ENCODE results near the gene RAVER1. TPM values are rescaled to one million over a fixed set of nuclear protein-coding genes. Genes with fewer than 3 reads are reported as not detected.

Gene RAVER1
- total and polyA plus RNA-seq, 2 of the 13 experiments (the other 11 are each of a cell fraction or from before 2014, with no cell fraction given): 3.6 to 7.9 TPM

DNA sequence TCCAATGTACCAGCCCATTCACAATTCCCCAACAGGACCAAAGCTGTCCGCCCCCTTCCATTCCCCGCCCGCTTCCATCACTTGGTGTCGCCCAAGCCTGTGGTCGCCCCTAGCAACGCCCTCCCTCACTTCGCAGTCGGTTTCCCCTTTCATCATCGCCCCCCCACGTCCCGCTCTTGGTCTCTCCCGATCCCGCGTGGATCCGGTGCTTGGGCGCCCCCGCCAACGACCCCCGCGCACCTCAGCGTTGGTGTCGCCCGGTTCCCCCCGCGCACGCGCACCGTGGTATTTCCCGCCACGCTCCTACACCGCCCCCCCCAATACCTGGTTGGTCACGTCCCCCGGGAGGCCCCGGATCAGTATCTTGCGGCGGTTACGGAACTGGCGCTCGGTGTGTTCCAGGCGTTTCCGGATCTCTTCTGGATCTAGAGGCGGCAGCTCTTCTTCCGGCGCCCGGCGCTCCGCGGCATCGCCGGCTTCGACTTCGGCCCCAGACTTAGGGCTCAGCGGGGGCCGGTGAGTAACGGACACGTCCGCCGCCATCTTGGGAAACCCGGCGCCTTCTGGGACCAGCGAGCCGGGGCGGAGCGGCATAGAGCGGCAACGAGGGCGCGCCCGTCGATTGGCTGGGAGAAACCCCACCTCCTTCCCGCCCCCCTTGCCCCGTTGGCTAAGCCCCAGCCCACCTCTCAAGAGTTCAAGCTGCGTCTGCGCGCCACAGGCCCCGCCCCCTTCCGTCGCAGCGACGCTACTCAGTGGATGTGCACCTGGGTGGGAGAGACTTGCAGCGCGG is at the start of gene RAVER1 (continued):
- TF ChIP-seq, protein P1, sequence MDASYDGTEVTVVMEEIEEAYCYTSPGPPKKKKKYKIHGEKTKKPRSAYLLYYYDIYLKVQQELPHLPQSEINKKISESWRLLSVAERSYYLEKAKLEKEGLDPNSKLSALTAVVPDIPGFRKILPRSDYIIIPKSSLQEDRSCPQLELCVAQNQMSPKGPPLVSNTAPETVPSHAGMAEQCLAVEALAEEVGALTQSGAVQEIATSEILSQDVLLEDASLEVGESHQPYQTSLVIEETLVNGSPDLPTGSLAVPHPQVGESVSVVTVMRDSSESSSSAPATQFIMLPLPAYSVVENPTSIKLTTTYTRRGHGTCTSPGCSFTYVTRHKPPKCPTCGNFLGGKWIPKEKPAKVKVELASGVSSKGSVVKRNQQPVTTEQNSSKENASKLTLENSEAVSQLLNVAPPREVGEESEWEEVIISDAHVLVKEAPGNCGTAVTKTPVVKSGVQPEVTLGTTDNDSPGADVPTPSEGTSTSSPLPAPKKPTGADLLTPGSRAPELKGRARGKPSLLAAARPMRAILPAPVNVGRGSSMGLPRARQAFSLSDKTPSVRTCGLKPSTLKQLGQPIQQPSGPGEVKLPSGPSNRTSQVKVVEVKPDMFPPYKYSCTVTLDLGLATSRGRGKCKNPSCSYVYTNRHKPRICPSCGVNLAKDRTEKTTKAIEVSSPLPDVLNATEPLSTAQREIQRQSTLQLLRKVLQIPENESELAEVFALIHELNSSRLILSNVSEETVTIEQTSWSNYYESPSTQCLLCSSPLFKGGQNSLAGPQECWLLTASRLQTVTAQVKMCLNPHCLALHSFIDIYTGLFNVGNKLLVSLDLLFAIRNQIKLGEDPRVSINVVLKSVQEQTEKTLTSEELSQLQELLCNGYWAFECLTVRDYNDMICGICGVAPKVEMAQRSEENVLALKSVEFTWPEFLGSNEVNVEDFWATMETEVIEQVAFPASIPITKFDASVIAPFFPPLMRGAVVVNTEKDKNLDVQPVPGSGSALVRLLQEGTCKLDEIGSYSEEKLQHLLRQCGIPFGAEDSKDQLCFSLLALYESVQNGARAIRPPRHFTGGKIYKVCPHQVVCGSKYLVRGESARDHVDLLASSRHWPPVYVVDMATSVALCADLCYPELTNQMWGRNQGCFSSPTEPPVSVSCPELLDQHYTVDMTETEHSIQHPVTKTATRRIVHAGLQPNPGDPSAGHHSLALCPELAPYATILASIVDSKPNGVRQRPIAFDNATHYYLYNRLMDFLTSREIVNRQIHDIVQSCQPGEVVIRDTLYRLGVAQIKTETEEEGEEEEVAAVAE (CRISPR knock-in tag; IDR thresholded peaks at IDR 0.05; ENCODE audit: borderline replicate concordance): no peak
- no peak for TF ChIP-seq TCF7 (IDR thresholded peaks at IDR 0.05; ENCODE audit: low read depth)
- TF ChIP-seq MZF1 (CRISPR knock-in tag; IDR thresholded peaks at IDR 0.05; ENCODE audit: borderline replicate concordance): no peak
- TF ChIP-seq, protein P2, sequence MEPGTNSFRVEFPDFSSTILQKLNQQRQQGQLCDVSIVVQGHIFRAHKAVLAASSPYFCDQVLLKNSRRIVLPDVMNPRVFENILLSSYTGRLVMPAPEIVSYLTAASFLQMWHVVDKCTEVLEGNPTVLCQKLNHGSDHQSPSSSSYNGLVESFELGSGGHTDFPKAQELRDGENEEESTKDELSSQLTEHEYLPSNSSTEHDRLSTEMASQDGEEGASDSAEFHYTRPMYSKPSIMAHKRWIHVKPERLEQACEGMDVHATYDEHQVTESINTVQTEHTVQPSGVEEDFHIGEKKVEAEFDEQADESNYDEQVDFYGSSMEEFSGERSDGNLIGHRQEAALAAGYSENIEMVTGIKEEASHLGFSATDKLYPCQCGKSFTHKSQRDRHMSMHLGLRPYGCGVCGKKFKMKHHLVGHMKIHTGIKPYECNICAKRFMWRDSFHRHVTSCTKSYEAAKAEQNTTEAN (CRISPR knock-in tag; conservative IDR thresholded peaks at IDR 0.05): no peak
- TF ChIP-seq ATF7 (IDR thresholded peaks at IDR 0.05): peak; percentile 64
- TF ChIP-seq ATF7 (CRISPR knock-in tag; IDR thresholded peaks at IDR 0.05): peak; percentile 38; the same call in 1 of the 2 replicates
- no peak for TF ChIP-seq SKI (IDR thresholded peaks at IDR 0.05; ENCODE audit: partially characterized antibody)
- TF ChIP-seq ZNF12 (CRISPR knock-in tag; IDR thresholded peaks at IDR 0.05): no peak
- TF ChIP-seq FOXP4 (CRISPR knock-in tag; IDR thresholded peaks at IDR 0.05): no peak
- TF ChIP-seq ZNF660 (CRISPR knock-in tag; IDR thresholded peaks at IDR 0.05; ENCODE audit: borderline replicate concordance, low read depth): no peak
- no peak for TF ChIP-seq SNRNP70 (IDR thresholded peaks at IDR 0.05; ENCODE audit: low read depth, low read length)
- TF ChIP-seq ZNF773 (CRISPR knock-in tag; IDR thresholded peaks at IDR 0.05; ENCODE audit: borderline replicate concordance): no peak
- TF ChIP-seq, protein P3, sequence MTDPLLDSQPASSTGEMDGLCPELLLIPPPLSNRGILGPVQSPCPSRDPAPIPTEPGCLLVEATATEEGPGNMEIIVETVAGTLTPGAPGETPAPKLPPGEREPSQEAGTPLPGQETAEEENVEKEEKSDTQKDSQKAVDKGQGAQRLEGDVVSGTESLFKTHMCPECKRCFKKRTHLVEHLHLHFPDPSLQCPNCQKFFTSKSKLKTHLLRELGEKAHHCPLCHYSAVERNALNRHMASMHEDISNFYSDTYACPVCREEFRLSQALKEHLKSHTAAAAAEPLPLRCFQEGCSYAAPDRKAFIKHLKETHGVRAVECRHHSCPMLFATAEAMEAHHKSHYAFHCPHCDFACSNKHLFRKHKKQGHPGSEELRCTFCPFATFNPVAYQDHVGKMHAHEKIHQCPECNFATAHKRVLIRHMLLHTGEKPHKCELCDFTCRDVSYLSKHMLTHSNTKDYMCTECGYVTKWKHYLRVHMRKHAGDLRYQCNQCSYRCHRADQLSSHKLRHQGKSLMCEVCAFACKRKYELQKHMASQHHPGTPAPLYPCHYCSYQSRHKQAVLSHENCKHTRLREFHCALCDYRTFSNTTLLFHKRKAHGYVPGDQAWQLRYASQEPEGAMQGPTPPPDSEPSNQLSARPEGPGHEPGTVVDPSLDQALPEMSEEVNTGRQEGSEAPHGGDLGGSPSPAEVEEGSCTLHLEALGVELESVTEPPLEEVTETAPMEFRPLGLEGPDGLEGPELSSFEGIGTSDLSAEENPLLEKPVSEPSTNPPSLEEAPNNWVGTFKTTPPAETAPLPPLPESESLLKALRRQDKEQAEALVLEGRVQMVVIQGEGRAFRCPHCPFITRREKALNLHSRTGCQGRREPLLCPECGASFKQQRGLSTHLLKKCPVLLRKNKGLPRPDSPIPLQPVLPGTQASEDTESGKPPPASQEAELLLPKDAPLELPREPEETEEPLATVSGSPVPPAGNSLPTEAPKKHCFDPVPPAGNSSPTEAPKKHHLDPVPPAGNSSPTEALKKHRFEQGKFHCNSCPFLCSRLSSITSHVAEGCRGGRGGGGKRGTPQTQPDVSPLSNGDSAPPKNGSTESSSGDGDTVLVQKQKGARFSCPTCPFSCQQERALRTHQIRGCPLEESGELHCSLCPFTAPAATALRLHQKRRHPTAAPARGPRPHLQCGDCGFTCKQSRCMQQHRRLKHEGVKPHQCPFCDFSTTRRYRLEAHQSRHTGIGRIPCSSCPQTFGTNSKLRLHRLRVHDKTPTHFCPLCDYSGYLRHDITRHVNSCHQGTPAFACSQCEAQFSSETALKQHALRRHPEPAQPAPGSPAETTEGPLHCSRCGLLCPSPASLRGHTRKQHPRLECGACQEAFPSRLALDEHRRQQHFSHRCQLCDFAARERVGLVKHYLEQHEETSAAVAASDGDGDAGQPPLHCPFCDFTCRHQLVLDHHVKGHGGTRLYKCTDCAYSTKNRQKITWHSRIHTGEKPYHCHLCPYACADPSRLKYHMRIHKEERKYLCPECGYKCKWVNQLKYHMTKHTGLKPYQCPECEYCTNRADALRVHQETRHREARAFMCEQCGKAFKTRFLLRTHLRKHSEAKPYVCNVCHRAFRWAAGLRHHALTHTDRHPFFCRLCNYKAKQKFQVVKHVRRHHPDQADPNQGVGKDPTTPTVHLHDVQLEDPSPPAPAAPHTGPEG (CRISPR knock-in tag; IDR thresholded peaks at IDR 0.05): 0 out of 2 replicates have a peak, but pooled peaks have one; percentile 2
- TF ChIP-seq ZNF567 (CRISPR knock-in tag; IDR thresholded peaks at IDR 0.05; ENCODE audit: borderline replicate concordance): 0 out of 2 replicates have a peak, but pooled peaks have one; percentile 6
- TF ChIP-seq PHF20 (CRISPR knock-in tag; IDR thresholded peaks at IDR 0.05): peak; percentile 75

All from HepG2 (cell line).